IPS-20b (cell line): ENCODE data around the gene LILRA5.
"Not testable (repeated sequence)": the region's sequence is repeated elsewhere in the genome, so short reads cannot be mapped to it uniquely, and the experiment has no call there.

Experiments used
- H3K27ac ChIP-seq: one replicate; pipeline ENCODE4 v1.5.1; 2013; ENCODE audit warnings: low read length
- H3K27me3 ChIP-seq: 2 replicates; pipeline ENCODE4 v1.6.1; 2013; ENCODE audit warnings: mild to moderate bottlenecking, low read length, inconsistent platforms; ENCODE audit not compliant: insufficient read depth
- H3K36me3 ChIP-seq: 2 replicates; pipeline ENCODE4 v1.6.1; 2013; ENCODE audit warnings: low read depth, mild to moderate bottlenecking, inconsistent platforms, low read length, moderate library complexity; ENCODE audit not compliant: insufficient read depth
- H3K4me1 ChIP-seq: 2 replicates; pipeline ENCODE4 v1.6.1; 2013; ENCODE audit warnings: mild to moderate bottlenecking, control low read depth, inconsistent platforms, low read length, moderate library complexity; ENCODE audit not compliant: insufficient read depth
- H3K4me3 ChIP-seq: 2 replicates; pipeline ENCODE4 v1.5.1; 2013; ENCODE audit warnings: mild to moderate bottlenecking, low read length, inconsistent platforms
- H3K9ac ChIP-seq: 2 replicates; pipeline ENCODE4 v1.6.1; 2013; ENCODE audit warnings: low read depth, mild to moderate bottlenecking, inconsistent platforms, low read length, moderate library complexity
- H3K9me3 ChIP-seq: 2 replicates; pipeline ENCODE4 v1.6.1; 2013; ENCODE audit warnings: mild to moderate bottlenecking, low read depth, low read length, inconsistent platforms; ENCODE audit not compliant: insufficient read depth

The LILRA5 gene

GRCh38 chr19:54297759-54298305 lies 15.1 kb downstream of the LILRA5 start:
- Histone ChIP-seq H3K36me3 (no peaks in the 10 kb centered on the region), H3K27me3 (peaks cover 30% of the 10 kb centered on the region), H3K27ac (no peak overlapping the region), H3K9ac (no peak overlapping the region), H3K4me3 (no peak overlapping the region), H3K9me3 (no peaks in the 10 kb centered on the region), H3K4me1 (no peaks in the 10 kb centered on the region)

GRCh38 chr19:54294539-54294938 lies 18.4 kb downstream of the LILRA5 start:
- H3K27ac ChIP-seq: no peak overlapping the region
- H3K9me3 ChIP-seq: no peaks in the 10 kb centered on the region
- no peaks in the 10 kb centered on the region for H3K36me3 ChIP-seq
- H3K4me3 ChIP-seq: no peak overlapping the region
- H3K27me3 ChIP-seq: peaks cover 14% of the 10 kb centered on the region; the same call in 1 of the 2 replicates
- H3K9ac ChIP-seq: no peak overlapping the region
- no peaks in the 10 kb centered on the region for H3K4me1 ChIP-seq

- H3K4me1 ChIP-seq, H3K27ac ChIP-seq, H3K4me3 ChIP-seq, H3K9me3 ChIP-seq, H3K27me3 ChIP-seq, H3K9ac ChIP-seq, H3K36me3 ChIP-seq: not testable (repeated sequence)
These were observed 23.8 kb downstream of the LILRA5 start for GRCh38 chr19:54289160-54289559.

- no peaks in the 10 kb centered on the region for H3K27me3 ChIP-seq
These were observed 25.5 kb downstream of the LILRA5 start for GRCh38 chr19:54287456-54287855.

GRCh38 chr19:54286283-54286682 lies 26.7 kb downstream of the LILRA5 start:
- not testable (repeated sequence) for H3K9ac ChIP-seq, H3K4me1 ChIP-seq, H3K27ac ChIP-seq, H3K27me3 ChIP-seq, H3K4me3 ChIP-seq, H3K9me3 ChIP-seq, H3K36me3 ChIP-seq

More at GRCh38 chr19:54287456-54287855, 25.5 kb downstream of the LILRA5 start:
- no peak overlapping the region for H3K9ac ChIP-seq
- no peak overlapping the region for H3K27ac ChIP-seq
- no peaks in the 10 kb centered on the region for H3K9me3 ChIP-seq
- no peak overlapping the region for H3K4me3 ChIP-seq
- no peaks in the 10 kb centered on the region for H3K4me1 ChIP-seq
- no peaks in the 10 kb centered on the region for H3K36me3 ChIP-seq

- H3K4me1 ChIP-seq, H3K4me3 ChIP-seq, H3K36me3 ChIP-seq, H3K9me3 ChIP-seq, H3K27ac ChIP-seq, H3K9ac ChIP-seq, H3K27me3 ChIP-seq: not testable (repeated sequence)
These were observed 27.4 kb downstream of the LILRA5 start for GRCh38 chr19:54285427-54286056.

- Histone ChIP-seq H3K36me3 (no peaks in the 10 kb centered on the region), H3K4me1 (no peaks in the 10 kb centered on the region), H3K27me3 (no peaks in the 10 kb centered on the region), H3K4me3 (no peak overlapping the region), H3K27ac (no peak overlapping the region), H3K9me3 (no peaks in the 10 kb centered on the region), H3K9ac (no peak overlapping the region)
These were observed 30.1 kb downstream of the LILRA5 start for GRCh38 chr19:54282686-54283470.

- not testable (repeated sequence) for H3K27me3 ChIP-seq, H3K9me3 ChIP-seq, H3K4me1 ChIP-seq, H3K27ac ChIP-seq, H3K9ac ChIP-seq, H3K36me3 ChIP-seq, H3K4me3 ChIP-seq
These were observed 31.3 kb downstream of the LILRA5 start for GRCh38 chr19:54281729-54282075.

GRCh38 chr19:54281007-54281728 lies 31.8 kb downstream of the LILRA5 start, which contains the start of gene LILRB2:
TSS of gene LILRB2 (minus strand) at chr19:54281110. CDS start at chr19:54280496, 614 bp downstream.
- no peaks in the 10 kb centered on the region for H3K9me3 ChIP-seq
- no peaks in the 10 kb centered on the region for H3K27me3 ChIP-seq
- H3K9ac ChIP-seq: no peak within 1 kb of the TSS
- no peak within 1 kb of the TSS for H3K27ac ChIP-seq
- H3K4me1 ChIP-seq: no peaks in the 10 kb centered on the region
- H3K36me3 ChIP-seq: no peaks in the 10 kb centered on the region
- no peak within 1 kb of the TSS for H3K4me3 ChIP-seq

GRCh38 chr19:54280441-54280840 lies 32.5 kb downstream of the LILRA5 start:
- not testable (repeated sequence) for H3K27ac ChIP-seq, H3K9ac ChIP-seq, H3K36me3 ChIP-seq, H3K4me3 ChIP-seq, H3K4me1 ChIP-seq, H3K9me3 ChIP-seq, H3K27me3 ChIP-seq

- not testable (repeated sequence) for H3K27ac ChIP-seq, H3K9ac ChIP-seq, H3K9me3 ChIP-seq, H3K4me1 ChIP-seq, H3K27me3 ChIP-seq, H3K4me3 ChIP-seq, H3K36me3 ChIP-seq
These were observed 32.9 kb downstream of the LILRA5 start for GRCh38 chr19:54280025-54280424.
